Activated T-cell treated with anti-CD3 and anti-CD28 coated beads, Interleukin-2, amount 50 U/mL, for 24 hours (primary cell): ENCODE measurements around the gene FILIP1L.
"Not testable (repeated sequence)": the region's sequence is repeated elsewhere in the genome, so short reads cannot be mapped to it uniquely, and the experiment has no call there.

Experiments used
- DNase-seq: peaks from one replicate; pipeline ENCODE4 v3.0.0-alpha.2; 2020
- H3K27ac Mint-ChIP-seq: 2 replicates; pipeline ENCODE4 v1.8.0; 2020; ENCODE audit warnings: mild to moderate bottlenecking, mixed read lengths
- H3K27me3 Mint-ChIP-seq: 2 replicates; pipeline ENCODE4 v1.8.0; 2020; ENCODE audit warnings: mixed read lengths
- H3K36me3 Mint-ChIP-seq: 2 replicates; pipeline ENCODE4 v1.8.0; 2020; ENCODE audit warnings: low read depth, mixed read lengths
- H3K4me1 Mint-ChIP-seq: 2 replicates; pipeline ENCODE4 v1.8.0; 2020; ENCODE audit warnings: low read depth, mixed read lengths
- H3K4me3 Mint-ChIP-seq: 2 replicates; pipeline ENCODE4 v1.8.0; 2020; ENCODE audit warnings: mild to moderate bottlenecking, moderate library complexity, mixed read lengths
- H3K9me3 Mint-ChIP-seq: 2 replicates; pipeline ENCODE4 v1.8.0; 2020; ENCODE audit warnings: mixed read lengths

FILIP1L gene

DNA sequence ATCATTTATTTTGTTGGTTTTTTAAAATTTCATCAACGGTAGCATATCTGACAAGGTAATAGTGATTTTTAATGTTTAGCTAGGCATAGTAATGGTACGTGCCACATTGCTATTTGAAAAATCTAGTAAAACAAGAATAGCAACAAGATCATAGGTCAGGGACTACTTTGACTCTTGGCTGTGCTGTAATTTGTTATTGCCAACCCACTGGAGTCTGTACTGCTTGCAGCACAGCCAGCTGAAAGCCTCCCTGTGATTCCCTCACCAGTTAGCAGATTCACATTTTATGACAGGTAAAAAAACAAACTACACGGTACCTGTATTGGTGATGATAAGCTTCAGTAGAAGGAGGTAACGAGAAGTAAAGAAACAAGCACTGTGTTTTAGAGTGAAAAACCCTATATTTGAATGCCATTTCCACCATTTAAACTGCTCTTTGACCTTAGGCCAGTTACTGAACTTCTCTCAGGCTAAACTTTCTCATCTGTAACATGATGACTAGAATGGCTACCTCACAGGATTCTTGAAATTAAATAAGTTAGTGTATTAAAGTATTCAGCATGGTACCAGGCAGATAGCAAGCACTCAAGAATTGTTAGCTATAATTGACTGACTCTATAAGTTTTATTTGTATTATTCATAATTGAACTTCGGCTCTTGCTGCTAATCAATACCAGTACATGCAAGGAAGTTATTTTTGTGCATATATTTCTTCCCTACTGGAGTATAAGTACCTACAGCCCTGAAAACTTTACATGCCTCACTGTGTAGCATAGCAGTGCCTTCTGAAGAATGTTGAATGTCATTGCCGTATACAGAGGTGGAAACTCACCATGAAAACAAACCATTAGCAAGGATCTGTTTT lies 16.1 kb downstream of the FILIP1L start:
- no peak overlapping the region for H3K4me3 Mint-ChIP-seq
- no peaks in the 10 kb centered on the region for H3K27me3 Mint-ChIP-seq
- H3K36me3 Mint-ChIP-seq, result peaks cover 22% of the 10 kb centered on the region
- H3K9me3 Mint-ChIP-seq, result peaks cover 2% of the 10 kb centered on the region
- no peak for DNase-seq
- H3K4me1 Mint-ChIP-seq, result no peaks in the 10 kb centered on the region
- H3K27ac Mint-ChIP-seq, result no peak overlapping the region

DNA sequence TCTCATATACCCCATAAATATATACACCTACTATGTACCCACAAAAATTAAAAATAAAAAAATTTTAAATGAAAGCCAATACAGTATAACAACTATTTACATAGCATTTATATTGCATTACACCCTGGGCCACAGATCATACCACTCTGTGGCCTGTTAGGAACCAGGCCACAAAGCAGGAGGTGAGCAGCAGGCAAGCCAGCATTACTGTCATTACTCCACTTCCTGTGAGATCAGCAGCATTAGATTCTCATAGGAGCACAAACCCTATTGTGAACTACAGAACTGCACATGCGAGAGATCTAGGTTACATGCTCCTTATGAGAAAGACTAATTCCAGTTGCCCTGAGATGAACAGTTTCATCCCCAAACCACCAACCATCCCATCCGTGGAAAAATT lies 17.4 kb downstream of the FILIP1L start:
- Mint-ChIP-seq H3K27me3 (no peaks in the 10 kb centered on the region), H3K36me3 (peaks cover 17% of the 10 kb centered on the region), H3K4me3 (no peak overlapping the region), H3K9me3 (peaks cover 2% of the 10 kb centered on the region), H3K4me1 (no peaks in the 10 kb centered on the region), H3K27ac (no peak overlapping the region)
- no peak for DNase-seq

DNA sequence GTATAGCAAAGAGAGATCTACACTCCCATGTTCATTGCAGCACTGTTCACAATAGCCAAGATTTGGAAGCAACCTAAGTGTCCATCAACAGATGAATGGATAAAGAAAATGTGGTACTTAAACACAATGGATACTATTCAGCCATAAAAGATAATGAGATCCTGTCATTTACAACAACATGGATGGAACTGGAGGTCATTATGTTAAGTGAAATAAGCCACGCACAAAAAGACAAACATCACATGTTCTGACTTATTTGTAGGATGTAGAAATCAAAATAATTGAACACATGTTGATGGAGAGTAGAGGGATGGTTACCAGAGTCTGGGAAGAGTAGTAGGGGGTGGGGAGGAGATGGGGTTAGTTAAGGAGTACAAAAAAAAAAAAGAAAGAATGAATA lies 18.0 kb downstream of the FILIP1L start:
- not testable (repeated sequence) for H3K27me3 Mint-ChIP-seq, H3K4me1 Mint-ChIP-seq, H3K27ac Mint-ChIP-seq, H3K9me3 Mint-ChIP-seq, H3K4me3 Mint-ChIP-seq, DNase-seq
- H3K36me3 Mint-ChIP-seq, result peaks cover 16% of the 10 kb centered on the region

DNA sequence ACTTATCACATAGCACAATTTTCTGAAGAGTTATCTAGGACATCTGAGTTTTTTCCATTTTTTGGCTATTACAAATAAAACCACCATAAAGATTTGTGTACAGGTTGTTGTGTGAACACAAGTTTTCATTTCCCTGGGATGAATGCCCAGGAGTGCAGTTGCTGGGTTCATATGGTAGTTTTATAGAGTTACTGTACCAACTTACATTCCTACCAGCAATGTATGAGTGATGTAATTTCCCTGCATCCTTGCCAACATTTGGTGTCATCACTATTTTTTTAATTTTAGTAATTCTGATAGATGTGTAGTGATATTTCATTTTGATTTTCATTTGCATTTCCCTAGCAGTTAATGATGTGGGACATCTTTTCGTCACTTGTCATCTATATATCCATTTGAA lies 20.5 kb downstream of the FILIP1L start:
- H3K27me3 Mint-ChIP-seq, result no peaks in the 10 kb centered on the region
- H3K36me3 Mint-ChIP-seq, result peaks cover 12% of the 10 kb centered on the region
- H3K4me3 Mint-ChIP-seq, result no peak overlapping the region
- no peak for DNase-seq
- H3K27ac Mint-ChIP-seq, result no peak overlapping the region
- H3K4me1 Mint-ChIP-seq, result peaks cover 15% of the 10 kb centered on the region
- no peaks in the 10 kb centered on the region for H3K9me3 Mint-ChIP-seq

DNA sequence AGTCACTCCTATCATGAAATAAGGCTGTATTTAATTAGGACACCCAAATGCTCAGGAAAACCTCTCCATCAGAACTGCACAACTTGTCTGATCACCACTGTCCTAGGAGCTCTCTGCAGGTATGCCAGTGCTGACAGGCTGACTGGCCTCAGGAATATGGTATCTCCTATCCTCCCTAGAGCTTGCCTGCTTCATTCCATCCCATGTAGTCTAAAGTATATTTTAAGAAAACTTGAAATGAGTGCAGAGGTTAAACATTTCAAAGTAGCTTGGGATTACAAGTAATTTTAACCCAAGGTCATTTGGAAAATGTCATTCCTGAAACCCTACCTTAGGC lies 23.7 kb downstream of the FILIP1L start:
- H3K9me3 Mint-ChIP-seq, result no peaks in the 10 kb centered on the region
- no peaks in the 10 kb centered on the region for H3K27me3 Mint-ChIP-seq
- no peak overlapping the region for H3K4me3 Mint-ChIP-seq
- no peak for DNase-seq
- H3K4me1 Mint-ChIP-seq, result peaks cover 27% of the 10 kb centered on the region
- H3K36me3 Mint-ChIP-seq, result peaks cover 12% of the 10 kb centered on the region
- H3K27ac Mint-ChIP-seq, result no peak overlapping the region

DNA sequence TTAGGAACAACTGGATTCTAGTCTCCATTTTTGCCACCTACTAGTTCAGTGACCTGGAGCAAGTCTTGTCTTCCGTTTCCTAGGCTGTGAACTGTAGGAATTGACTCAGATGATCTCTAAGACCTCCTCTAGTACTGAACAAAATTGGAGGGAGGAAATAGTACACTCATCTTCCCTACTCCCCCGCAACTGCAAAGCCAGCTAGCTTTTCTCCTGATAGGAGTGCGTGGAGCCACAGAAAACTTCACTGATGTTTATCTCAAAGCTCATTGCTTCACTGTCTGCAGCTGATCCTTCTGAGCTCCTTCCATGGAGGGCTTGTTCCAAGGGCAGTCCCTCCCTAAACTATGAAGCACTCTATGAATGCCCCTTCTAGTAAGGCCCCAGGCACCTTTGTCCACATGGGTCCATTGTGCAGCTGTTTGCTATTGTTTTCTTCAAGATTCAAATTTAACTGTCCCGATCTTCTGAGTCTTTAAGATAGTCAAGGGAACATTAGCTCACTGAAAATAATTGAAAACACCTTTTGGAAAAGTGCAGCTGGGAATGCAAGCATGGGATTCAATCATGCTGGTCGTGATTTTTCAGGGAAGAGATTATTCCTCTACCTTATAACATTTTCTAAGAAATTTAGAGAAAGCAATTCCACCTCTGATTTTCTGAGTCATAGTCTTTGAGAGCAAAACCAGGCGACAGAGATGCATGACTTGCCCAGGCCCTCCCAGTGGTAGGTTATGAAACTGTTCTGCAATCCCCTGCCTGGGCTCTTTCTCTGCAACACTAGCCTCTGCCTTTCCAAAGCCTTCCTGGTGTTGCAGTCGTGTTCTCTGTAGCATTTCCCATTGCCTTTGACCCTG lies 24.3 kb downstream of the FILIP1L start:
- no peak for DNase-seq
- no peak overlapping the region for H3K27ac Mint-ChIP-seq
- no peaks in the 10 kb centered on the region for H3K9me3 Mint-ChIP-seq
- H3K4me1 Mint-ChIP-seq, result peaks cover 27% of the 10 kb centered on the region
- H3K36me3 Mint-ChIP-seq, result peaks cover 11% of the 10 kb centered on the region
- H3K27me3 Mint-ChIP-seq, result no peaks in the 10 kb centered on the region
- no peak overlapping the region for H3K4me3 Mint-ChIP-seq

DNA sequence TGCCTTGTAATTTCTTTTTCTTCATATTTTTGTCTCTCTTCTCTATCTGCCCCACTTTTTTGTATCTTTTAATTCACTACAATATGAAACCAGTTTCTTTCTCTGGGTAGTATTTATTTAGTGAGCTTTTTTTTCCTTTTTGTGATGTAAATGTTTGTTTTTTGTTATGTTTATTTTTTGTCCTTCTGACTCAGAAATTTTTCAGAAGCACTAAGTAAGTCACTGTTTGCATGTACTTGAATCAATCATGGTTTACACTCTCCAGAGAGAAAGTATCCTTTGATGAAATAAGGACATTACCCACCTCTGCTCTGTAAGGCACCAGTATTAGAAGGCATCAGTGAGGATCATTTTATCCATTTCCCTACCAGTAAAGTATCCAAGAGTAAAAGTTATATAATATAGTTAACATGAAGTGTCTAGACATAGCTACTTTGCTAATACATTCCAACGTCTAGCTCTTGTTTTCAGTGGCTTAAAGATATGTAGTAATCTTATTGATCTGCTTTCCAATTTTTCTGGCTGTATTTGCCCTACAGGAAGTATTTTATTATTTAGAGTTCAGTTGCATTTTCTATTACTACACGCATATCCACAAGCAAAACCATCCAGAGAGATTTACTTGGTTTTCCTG lies 25.4 kb downstream of the FILIP1L start:
- H3K4me3 Mint-ChIP-seq, result no peak overlapping the region
- peaks cover 8% of the 10 kb centered on the region for H3K36me3 Mint-ChIP-seq
- DNase-seq, result no peak
- no peaks in the 10 kb centered on the region for H3K27me3 Mint-ChIP-seq
- H3K27ac Mint-ChIP-seq, result no peak overlapping the region
- no peaks in the 10 kb centered on the region for H3K9me3 Mint-ChIP-seq
- peaks cover 27% of the 10 kb centered on the region for H3K4me1 Mint-ChIP-seq

DNA sequence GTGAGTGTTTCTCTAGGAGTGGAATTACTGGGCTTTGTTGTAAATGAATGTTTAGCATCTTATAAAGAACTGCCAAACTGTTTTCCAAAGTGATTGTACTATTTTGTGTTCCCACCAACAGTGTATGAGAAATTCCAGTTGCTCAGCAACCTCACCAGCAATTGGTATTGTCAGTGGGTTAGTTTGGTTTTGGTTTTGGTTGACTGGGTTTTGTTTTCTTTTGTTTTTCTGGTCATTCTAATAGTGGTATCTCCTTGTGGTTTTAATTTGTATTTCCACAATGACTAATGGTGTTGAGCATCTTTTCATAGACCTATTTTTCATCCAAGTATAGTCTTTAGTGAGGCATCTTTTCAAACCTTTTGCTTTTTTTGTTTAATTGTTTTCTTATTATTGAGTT lies 27.1 kb downstream of the FILIP1L start:
- Mint-ChIP-seq H3K9me3 (no peaks in the 10 kb centered on the region), H3K4me3 (no peak overlapping the region), H3K4me1 (peaks cover 27% of the 10 kb centered on the region), H3K36me3 (peaks cover 15% of the 10 kb centered on the region), H3K27ac (peak overlapping the region; percentile 60), H3K27me3 (no peaks in the 10 kb centered on the region)
- DNase-seq, result no peak

DNA sequence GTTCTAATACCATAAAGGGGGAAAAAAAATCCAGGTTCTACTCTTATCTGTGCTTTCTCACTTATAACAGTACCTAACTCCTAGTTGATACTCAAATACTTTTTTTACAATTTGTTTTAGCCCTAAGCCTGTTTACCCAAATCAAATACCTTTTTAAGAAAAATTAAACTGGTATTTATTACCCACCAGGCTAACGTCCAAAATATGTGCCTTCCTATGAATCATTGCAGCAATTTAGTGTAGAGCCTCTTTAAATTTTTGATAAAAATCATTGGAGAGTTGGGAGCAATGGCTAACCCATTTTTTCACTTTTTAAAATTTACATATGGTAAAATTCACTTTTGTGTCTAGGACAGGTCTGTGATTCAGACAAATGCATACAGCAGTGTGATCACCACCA lies 27.9 kb downstream of the FILIP1L start:
- no peak overlapping the region for H3K27ac Mint-ChIP-seq
- no peaks in the 10 kb centered on the region for H3K27me3 Mint-ChIP-seq
- peaks cover 27% of the 10 kb centered on the region for H3K4me1 Mint-ChIP-seq
- no peak for DNase-seq
- H3K36me3 Mint-ChIP-seq, result peaks cover 19% of the 10 kb centered on the region
- H3K9me3 Mint-ChIP-seq, result no peaks in the 10 kb centered on the region
- no peak overlapping the region for H3K4me3 Mint-ChIP-seq

DNA sequence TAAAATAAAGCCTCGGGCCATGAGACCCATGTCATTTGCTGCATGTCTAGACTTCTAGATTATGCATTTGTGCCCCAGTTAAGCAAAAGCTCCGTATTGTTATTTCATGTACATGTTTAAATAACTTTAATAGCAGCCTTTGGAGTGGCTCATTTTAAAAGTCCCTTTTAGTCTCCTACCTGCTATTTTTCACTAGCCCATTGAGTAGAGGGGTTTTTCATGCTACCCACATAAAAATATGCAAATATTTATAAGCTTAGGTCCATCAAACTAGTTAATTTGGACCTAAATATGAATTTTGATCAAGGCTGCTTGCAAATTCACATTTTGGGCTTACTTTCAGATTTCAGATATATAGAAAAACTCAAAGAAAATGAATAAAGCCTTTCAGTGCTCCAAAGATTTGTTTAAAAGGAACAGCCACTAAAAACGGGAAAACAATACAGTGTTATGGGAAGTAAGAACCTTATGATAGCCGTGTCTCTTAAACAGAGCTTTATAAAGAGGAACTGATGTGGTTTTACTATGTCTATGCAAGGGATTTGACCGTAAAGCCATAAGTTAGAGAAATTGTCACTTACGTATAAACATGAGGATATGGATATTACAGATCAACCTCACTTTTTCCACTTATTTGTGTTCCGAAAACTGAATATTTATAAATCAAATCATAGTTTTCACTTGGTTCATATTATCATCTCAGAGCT lies 30.0 kb downstream of the FILIP1L start:
- Mint-ChIP-seq H3K36me3 (peaks cover 21% of the 10 kb centered on the region), H3K9me3 (no peaks in the 10 kb centered on the region), H3K27ac (no peak overlapping the region), H3K4me1 (peaks cover 14% of the 10 kb centered on the region), H3K27me3 (no peaks in the 10 kb centered on the region), H3K4me3 (no peak overlapping the region)
- DNase-seq, result no peak

DNA sequence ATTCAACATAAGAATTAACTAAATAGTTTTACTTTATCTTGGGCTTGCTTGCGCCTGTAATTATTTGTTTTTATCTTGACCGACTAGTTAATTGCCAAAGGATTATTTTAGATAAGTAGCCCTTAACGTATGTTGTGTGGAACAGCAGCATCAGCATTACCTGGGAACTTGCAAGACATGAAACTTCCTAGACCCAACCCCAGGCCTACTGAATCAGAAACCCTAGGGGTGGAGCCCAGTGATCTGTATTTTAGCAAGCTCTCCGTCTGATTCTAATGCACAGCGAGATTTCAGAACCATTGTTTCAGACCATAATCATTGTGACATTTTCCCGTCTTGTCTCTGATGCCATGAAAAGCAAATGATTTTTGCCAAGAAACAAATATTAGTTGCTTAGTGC lies 31.1 kb downstream of the FILIP1L start:
- H3K27ac Mint-ChIP-seq, result no peak overlapping the region
- H3K4me3 Mint-ChIP-seq, result no peak overlapping the region
- DNase-seq, result no peak
- H3K4me1 Mint-ChIP-seq, result peaks cover 10% of the 10 kb centered on the region
- H3K27me3 Mint-ChIP-seq, result no peaks in the 10 kb centered on the region
- no peaks in the 10 kb centered on the region for H3K9me3 Mint-ChIP-seq
- H3K36me3 Mint-ChIP-seq, result peaks cover 20% of the 10 kb centered on the region

DNA sequence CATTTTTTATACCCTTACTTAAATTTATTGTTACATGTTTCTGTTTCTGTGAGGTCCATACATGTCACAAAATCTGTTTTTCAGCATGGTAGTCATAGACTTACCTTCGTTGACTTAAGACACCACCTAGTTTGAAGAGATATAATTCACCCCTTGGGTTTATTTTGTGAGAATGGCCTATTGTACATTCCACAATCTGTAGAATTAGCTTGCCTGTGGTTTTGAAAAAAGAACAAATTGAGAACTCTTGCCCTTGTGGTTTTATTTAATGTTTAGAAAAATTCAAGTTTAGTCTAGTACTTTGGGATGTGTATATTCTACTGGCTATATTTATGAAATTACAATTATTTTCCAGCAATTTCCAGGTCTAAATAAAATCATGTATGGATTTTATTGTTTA lies 31.6 kb downstream of the FILIP1L start:
- H3K4me3 Mint-ChIP-seq, result no peak overlapping the region
- H3K27ac Mint-ChIP-seq, result no peak overlapping the region
- H3K4me1 Mint-ChIP-seq, result peaks cover 10% of the 10 kb centered on the region
- peaks cover 20% of the 10 kb centered on the region for H3K36me3 Mint-ChIP-seq
- no peaks in the 10 kb centered on the region for H3K27me3 Mint-ChIP-seq
- no peak for DNase-seq
- no peaks in the 10 kb centered on the region for H3K9me3 Mint-ChIP-seq

DNA sequence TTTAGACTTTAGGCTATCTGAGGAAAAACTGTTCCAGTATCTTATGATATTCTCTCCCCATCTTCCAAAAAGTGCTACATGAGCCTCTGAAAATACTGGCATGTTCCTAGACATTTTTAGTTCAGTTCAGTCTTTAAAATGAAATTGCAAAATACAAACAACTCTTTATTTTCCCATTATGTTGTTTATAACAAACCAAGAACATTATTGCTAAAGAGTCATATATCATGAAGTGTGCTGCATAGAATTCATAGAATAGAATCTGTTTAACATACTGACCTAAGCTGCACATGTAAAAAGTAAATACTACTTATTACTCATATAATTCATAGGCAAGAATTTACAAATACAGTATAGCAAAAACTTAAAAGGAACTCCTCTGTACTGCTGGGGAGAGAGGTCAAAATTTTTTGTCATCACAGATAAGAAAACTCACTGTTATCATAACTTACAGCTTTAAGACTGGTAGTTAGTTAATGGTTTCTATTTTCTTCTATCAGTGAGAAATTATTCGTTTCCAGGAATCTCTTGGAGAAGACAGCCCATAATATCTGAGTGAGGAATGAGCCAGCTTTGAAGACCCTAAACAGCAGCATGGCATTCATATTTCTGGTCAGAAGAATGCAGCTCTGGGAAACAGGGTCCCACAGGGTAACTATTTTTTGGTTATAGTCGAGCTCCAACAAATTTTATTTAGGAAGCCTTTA lies 32.2 kb downstream of the FILIP1L start:
- H3K4me3 Mint-ChIP-seq, result no peak overlapping the region
- H3K27me3 Mint-ChIP-seq, result no peaks in the 10 kb centered on the region
- peaks cover 7% of the 10 kb centered on the region for H3K4me1 Mint-ChIP-seq
- H3K9me3 Mint-ChIP-seq, result no peaks in the 10 kb centered on the region
- no peak for DNase-seq
- no peak overlapping the region for H3K27ac Mint-ChIP-seq
- H3K36me3 Mint-ChIP-seq, result peaks cover 20% of the 10 kb centered on the region

DNA sequence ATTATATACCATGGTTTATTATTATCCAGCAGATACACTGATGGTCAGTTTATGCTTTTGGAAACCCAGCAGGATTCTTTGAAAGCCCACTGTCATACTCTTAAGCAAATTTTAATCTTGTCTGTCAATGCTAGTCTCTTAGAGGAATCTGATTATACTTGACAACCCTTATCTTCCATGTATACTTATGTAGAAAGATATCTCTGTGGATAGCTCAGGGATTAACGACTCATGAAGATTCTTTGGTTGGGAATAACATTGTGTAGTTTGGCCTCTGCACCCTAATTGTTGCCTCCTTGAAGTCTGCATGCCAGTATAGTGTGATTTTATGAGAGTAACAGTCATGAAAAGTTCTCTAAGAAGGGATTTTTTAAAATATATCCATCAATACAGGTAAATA lies 33.0 kb downstream of the FILIP1L start:
- Mint-ChIP-seq H3K4me3 (no peak overlapping the region), H3K4me1 (peaks cover 4% of the 10 kb centered on the region), H3K36me3 (peaks cover 18% of the 10 kb centered on the region), H3K27me3 (no peaks in the 10 kb centered on the region), H3K9me3 (no peaks in the 10 kb centered on the region), H3K27ac (no peak overlapping the region)
- no peak for DNase-seq
